HepG2 (cell line): ENCODE data around the gene NDUFB6. TPM values are rescaled to one million over a fixed set of nuclear protein-coding genes. Genes with fewer than 3 reads are reported as not detected.

Source experiments
- CEBPG ChIP-seq: IDR thresholded peaks from 2 replicates; pipeline ENCODE4 v1.6.1; 2016
- CSRNP1 ChIP-seq: sonication (generic); formaldehyde crosslinking; IDR thresholded peaks from 2 replicates; pipeline ENCODE4 v1.8.1; 2023; ENCODE audit warnings: mild to moderate bottlenecking, missing genetic modification reagents
- FOXA1 ChIP-seq, 2 experiments: fragments of 450-650 bp in 1 of 2; sonication (generic) in 1 of 2; formaldehyde crosslinking in 1 of 2; IDR thresholded peaks; 2 replicates each; pipeline versions ENCODE4 v1.4.0 to v1.6.1; 2016 to 2020; ENCODE audit warnings: missing genetic modification reagents in 1 of 2
- GABPA ChIP-seq, 2 experiments: IDR thresholded peaks; 2 replicates each; pipeline ENCODE4 v1.6.1; 2011 to 2016; ENCODE audit warnings: low read depth in 2 of 2, low read length in 1 of 2, missing biosample characterization in 1 of 2, missing genetic modification characterization in 1 of 2
- HOXD1 ChIP-seq: sonication (generic); formaldehyde crosslinking; IDR thresholded peaks from 2 replicates; pipeline ENCODE4 v1.5.0; 2020; ENCODE audit warnings: missing genetic modification reagents
- IKZF5 ChIP-seq: IDR thresholded peaks from 2 replicates; pipeline ENCODE4 v1.6.1; 2018; ENCODE audit warnings: missing genetic modification reagents, mild to moderate bottlenecking, missing compliant biosample characterization
- MED1 ChIP-seq: sonication (generic); formaldehyde crosslinking; IDR thresholded peaks from 2 replicates; pipeline ENCODE4 v1.4.0; 2020; ENCODE audit warnings: missing genetic modification reagents
- MED8 ChIP-seq: sonication (generic); formaldehyde crosslinking; IDR thresholded peaks from 2 replicates; pipeline ENCODE4 v1.8.1; 2023; ENCODE audit warnings: mild to moderate bottlenecking, missing genetic modification reagents; ENCODE audit not compliant: insufficient replicate concordance
- PAF1 ChIP-seq: IDR thresholded peaks from 2 replicates; pipeline ENCODE4 v1.6.1; 2016; ENCODE audit warnings: missing genetic modification reagents, missing compliant biosample characterization
- PHF20 ChIP-seq: sonication (generic); formaldehyde crosslinking; IDR thresholded peaks from 2 replicates; pipeline ENCODE4 v1.5.0; 2020; ENCODE audit warnings: mild to moderate bottlenecking, missing genetic modification reagents
- RFXANK ChIP-seq: IDR thresholded peaks from 2 replicates; pipeline ENCODE4 v1.6.1; 2016
- SAFB2 ChIP-seq: sonication (generic); formaldehyde crosslinking; IDR thresholded peaks from 2 replicates; pipeline ENCODE4 v1.5.1; 2020; ENCODE audit warnings: missing genetic modification reagents, low read depth, mild to moderate bottlenecking, borderline replicate concordance
- SOX5 ChIP-seq: IDR thresholded peaks from 2 replicates; pipeline ENCODE4 v1.6.1; 2016; ENCODE audit warnings: borderline replicate concordance
- TBP ChIP-seq: sonication (generic); formaldehyde crosslinking; IDR thresholded peaks from 2 replicates; pipeline ENCODE4 v1.5.0; 2020; ENCODE audit warnings: missing genetic modification reagents
- YEATS4 ChIP-seq: sonication (generic); formaldehyde crosslinking; IDR thresholded peaks from 2 replicates; pipeline ENCODE4 v1.4.0; 2020; ENCODE audit warnings: missing genetic modification reagents, borderline replicate concordance
- ZBTB44 ChIP-seq: sonication (generic); formaldehyde crosslinking; IDR thresholded peaks from 2 replicates; pipeline ENCODE4 v1.4.0; 2020; ENCODE audit warnings: missing genetic modification reagents
- ZNF260 ChIP-seq: sonication (generic); formaldehyde crosslinking; IDR thresholded peaks from 2 replicates; pipeline ENCODE4 v1.4.0; 2020; ENCODE audit warnings: missing genetic modification reagents, low read depth, mild to moderate bottlenecking, borderline replicate concordance
- ZNF614 ChIP-seq: IDR thresholded peaks from 2 replicates; pipeline ENCODE4 v1.6.1; 2018; ENCODE audit warnings: missing biosample characterization, missing genetic modification reagents, inconsistent platforms, borderline replicate concordance
- ZNF619 ChIP-seq: sonication (generic); formaldehyde crosslinking; IDR thresholded peaks from 2 replicates; pipeline ENCODE4 v1.4.0; 2020; ENCODE audit warnings: mild to moderate bottlenecking, missing genetic modification reagents
- ZNF703 ChIP-seq: sonication (generic); formaldehyde crosslinking; IDR thresholded peaks from 2 replicates; pipeline ENCODE4 v1.5.1; 2020; ENCODE audit warnings: missing genetic modification reagents, mild to moderate bottlenecking, moderate library complexity, borderline replicate concordance
- polyA plus RNA-seq, 8 experiments: library from polyadenylated mRNA; depleted of rRNA in 3 of 8; stranded (reverse) in 7 of 8; unstranded in 1 of 8; fragments of >200 nt; fragmentation: Illumina TruSeq in 4 of 8; extraction: Trizol in 4 of 8; gene quantifications; 2 replicates each; pipeline versions ENCODE4 v1.2.1 to v1.2.3, GENCODE V29; 2011 to 2016; ENCODE audit warnings: low read depth in 4 of 8, missing spikeins in 1 of 8, mixed read lengths in 1 of 8; ENCODE audit not compliant: insufficient read depth in 1 of 8
- total RNA-seq, 5 experiments: library from RNA; depleted of rRNA; stranded (reverse); fragments of >200 nt; fragmentation: Illumina TruSeq; extraction: Trizol; gene quantifications; 2 replicates each; pipeline ENCODE4 v1.2.3, GENCODE V29; 2016; ENCODE audit warnings: low read depth in 1 of 5
- TF ChIP-seq, protein P1 (sequence below): sonication (generic); formaldehyde crosslinking; IDR thresholded peaks from 2 replicates; pipeline ENCODE4 v1.5.0; 2020; ENCODE audit warnings: missing genetic modification reagents
- TF ChIP-seq, protein P2 (sequence below): sonication (generic); formaldehyde crosslinking; IDR thresholded peaks from 2 replicates; pipeline ENCODE4 v1.4.0; 2020; ENCODE audit warnings: low read depth, mild to moderate bottlenecking, missing genetic modification reagents

The NDUFB6 gene
- total and polyA plus RNA-seq, 2 of the 13 experiments (the other 11 are each of a cell fraction or from before 2014, with no cell fraction given), result 31.2 to 81.9 TPM

- TF ChIP-seq, protein P1, sequence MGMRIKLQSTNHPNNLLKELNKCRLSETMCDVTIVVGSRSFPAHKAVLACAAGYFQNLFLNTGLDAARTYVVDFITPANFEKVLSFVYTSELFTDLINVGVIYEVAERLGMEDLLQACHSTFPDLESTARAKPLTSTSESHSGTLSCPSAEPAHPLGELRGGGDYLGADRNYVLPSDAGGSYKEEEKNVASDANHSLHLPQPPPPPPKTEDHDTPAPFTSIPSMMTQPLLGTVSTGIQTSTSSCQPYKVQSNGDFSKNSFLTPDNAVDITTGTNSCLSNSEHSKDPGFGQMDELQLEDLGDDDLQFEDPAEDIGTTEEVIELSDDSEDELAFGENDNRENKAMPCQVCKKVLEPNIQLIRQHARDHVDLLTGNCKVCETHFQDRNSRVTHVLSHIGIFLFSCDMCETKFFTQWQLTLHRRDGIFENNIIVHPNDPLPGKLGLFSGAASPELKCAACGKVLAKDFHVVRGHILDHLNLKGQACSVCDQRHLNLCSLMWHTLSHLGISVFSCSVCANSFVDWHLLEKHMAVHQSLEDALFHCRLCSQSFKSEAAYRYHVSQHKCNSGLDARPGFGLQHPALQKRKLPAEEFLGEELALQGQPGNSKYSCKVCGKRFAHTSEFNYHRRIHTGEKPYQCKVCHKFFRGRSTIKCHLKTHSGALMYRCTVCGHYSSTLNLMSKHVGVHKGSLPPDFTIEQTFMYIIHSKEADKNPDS (CRISPR knock-in tag), result peak; percentile 70; the same call in 1 of the 2 replicates
- TF ChIP-seq ZNF703 (CRISPR knock-in tag) (no peak), RFXANK (CRISPR knock-in tag) (no peak), ZBTB44 (CRISPR knock-in tag) (peak; percentile 27; the same call in 1 of the 2 replicates), IKZF5 (CRISPR knock-in tag) (peak; percentile 19; the same call in 1 of the 2 replicates), ZNF614 (CRISPR knock-in tag) (peak; percentile 61; the same call in 1 of the 2 replicates), PAF1 (no peak), SOX5 (CRISPR knock-in tag) (peak; percentile 8; the same call in 1 of the 2 replicates), YEATS4 (peak; percentile 81; the same call in 1 of the 2 replicates), SAFB2 (peak; percentile 23; the same call in 1 of the 2 replicates), CEBPG (0 out of 2 replicates have a peak, but pooled peaks have one; percentile 20), MED8 (CRISPR knock-in tag) (no peak), ZNF260 (CRISPR knock-in tag) (no peak), HOXD1 (CRISPR knock-in tag) (0 out of 2 replicates have a peak, but pooled peaks have one; percentile 32), FOXA1 (IDR thresholded peaks at IDR 0.05) (no peak), FOXA1 (CRISPR knock-in tag; IDR thresholded peaks at IDR 0.05) (no peak), MED1 (CRISPR knock-in tag) (peak; percentile 56; the same call in 1 of the 2 replicates), CSRNP1 (CRISPR knock-in tag) (peak; percentile 73; the same call in 1 of the 2 replicates), GABPA (IDR thresholded peaks at IDR 0.05; ENCODE audit: low read depth, low read length) (no peak), GABPA (CRISPR knock-in tag; IDR thresholded peaks at IDR 0.05; ENCODE audit: low read depth) (peak; percentile 47), ZNF619 (CRISPR knock-in tag) (peak; percentile 35; the same call in 1 of the 2 replicates), TBP (CRISPR knock-in tag) (no peak), PHF20 (CRISPR knock-in tag) (peak; percentile 64; the same call in 1 of the 2 replicates)
- TF ChIP-seq, protein P2, sequence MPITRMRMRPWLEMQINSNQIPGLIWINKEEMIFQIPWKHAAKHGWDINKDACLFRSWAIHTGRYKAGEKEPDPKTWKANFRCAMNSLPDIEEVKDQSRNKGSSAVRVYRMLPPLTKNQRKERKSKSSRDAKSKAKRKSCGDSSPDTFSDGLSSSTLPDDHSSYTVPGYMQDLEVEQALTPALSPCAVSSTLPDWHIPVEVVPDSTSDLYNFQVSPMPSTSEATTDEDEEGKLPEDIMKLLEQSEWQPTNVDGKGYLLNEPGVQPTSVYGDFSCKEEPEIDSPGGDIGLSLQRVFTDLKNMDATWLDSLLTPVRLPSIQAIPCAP (CRISPR knock-in tag), result no peak
Observed at GRCh38 chr9:32550562-32551275, 22.2 kb downstream of the NDUFB6 start (continued).
